ENCODE data around the gene UNC13A. TPM values are rescaled to one million over a fixed set of nuclear protein-coding genes. Genes with fewer than 3 reads are reported as not detected.

Gene UNC13A
- total RNA-seq: 0.04 TPM

GRCh38 chr19:17687857-17688784 lies at the start of gene UNC13A:
TSS of gene UNC13A (minus strand) at chr19:17688354. CDS start at chr19:17688199, 155 bp downstream.
- ATAC-seq: peak; percentile 66

DNA sequence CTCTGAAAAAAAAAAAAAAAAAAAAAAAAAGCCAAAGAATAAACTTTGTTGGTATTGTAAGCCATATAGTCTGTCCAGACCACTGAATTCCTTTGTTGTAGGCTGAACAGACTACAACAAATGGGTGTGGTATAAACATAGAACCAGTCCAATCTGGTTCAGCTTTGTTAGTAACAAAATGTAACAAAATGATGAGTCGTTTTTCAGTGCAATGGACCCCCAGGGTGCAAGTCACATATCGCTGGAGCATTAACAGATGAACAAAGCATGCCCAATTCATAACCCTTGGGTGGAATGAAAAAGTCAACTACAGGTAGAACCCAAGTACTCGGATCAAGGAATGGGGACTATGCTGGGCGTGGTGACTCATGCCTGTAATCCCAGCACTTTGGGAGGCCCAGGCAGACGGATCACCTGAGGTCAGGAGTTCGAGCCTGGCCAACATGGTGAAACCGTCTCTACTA lies 49.6 kb upstream of the UNC13A start:
- ATAC-seq: no peak

GRCh38 chr19:17735410-17735809 lies 47.3 kb upstream of the UNC13A start:
- no peak for ATAC-seq

- no peak for ATAC-seq
Measured at GRCh38 chr19:17734146-17734545, 46.0 kb upstream of the UNC13A start.

- peak; percentile 24 for ATAC-seq
Measured at GRCh38 chr19:17733127-17733526, 45.0 kb upstream of the UNC13A start.

DNA sequence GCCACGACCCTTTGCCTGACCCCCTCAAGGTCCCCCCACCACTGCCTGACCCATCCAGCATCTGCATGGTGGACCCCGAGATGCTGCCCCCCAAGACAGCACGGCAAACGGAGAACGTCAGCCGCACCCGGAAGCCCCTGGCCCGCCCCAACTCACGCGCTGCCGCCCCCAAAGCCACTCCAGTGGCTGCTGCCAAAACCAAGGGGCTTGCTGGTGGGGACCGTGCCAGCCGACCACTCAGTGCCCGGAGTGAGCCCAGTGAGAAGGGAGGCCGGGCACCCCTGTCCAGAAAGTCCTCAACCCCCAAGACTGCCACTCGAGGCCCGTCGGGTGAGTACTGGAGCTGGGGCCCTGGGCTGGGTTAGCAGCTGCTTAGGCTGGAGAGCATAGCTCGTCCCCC lies 39.7 kb upstream of the UNC13A start:
- ATAC-seq: no peak

GRCh38 chr19:17726964-17727773 lies 39.0 kb upstream of the UNC13A start:
- no peak for ATAC-seq

DNA sequence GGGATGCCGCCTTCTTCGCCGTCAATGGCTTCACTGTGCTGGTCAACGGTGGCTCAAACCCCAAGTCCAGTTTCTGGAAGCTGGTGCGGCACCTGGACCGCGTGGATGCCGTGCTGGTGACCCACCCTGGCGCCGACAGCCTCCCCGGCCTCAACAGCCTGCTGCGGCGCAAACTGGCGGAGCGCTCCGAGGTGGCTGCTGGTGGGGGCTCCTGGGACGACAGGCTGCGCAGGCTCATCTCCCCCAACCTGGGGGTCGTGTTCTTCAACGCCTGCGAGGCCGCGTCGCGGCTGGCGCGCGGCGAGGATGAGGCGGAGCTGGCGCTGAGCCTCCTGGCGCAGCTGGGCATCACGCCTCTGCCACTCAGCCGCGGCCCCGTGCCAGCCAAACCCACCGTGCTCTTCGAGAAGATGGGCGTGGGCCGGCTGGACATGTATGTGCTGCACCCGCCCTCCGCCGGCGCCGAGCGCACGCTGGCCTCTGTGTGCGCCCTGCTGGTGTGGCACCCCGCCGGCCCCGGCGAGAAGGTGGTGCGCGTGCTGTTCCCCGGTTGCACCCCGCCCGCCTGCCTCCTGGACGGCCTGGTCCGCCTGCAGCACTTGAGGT lies 38.1 kb upstream of the UNC13A start:
- no peak for ATAC-seq

- no peak for ATAC-seq
Measured at GRCh38 chr19:17725422-17726078, 37.4 kb upstream of the UNC13A start.

DNA sequence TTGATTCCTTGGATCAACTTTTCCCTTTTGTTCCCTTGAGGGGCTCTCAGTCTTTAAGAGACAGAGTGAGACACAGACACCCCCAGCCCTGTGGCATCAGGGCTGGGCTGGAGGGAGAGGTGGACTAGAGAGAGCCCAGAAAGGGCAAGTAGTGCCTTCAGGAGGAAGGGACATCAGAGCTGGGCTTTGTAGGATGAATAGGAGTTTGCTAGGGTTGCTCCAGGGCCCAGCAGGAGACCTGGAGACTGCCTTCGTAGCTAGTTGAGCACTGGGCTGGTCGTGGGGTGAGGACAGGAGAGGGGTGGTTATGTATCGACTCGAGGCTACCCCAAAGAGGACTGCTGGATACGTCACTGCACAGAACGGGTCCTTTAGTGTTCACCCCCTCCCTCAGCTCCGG lies 36.5 kb upstream of the UNC13A start:
- no peak for ATAC-seq

GRCh38 chr19:17722655-17723240 lies 34.6 kb upstream of the UNC13A start:
- ATAC-seq: no peak

DNA sequence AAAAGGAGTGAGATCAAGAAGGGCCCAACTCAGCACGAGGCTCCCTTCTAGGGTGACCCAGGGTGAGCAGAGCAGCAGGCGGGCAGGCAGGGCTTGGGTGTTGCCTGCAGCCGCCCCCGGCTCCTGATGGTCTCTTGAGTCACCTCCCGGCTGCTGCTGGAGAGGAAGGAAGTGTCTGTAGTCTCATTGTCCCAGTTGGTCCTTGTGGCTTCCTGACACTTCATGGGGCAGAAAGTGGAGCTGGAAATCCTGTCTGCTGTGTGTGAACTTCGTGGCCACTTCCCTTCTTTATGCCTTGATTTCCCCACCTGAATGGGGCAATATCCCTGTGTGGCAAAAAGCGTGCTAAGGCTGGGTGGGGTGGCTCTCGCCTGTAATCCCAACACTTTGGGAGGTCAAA lies 33.7 kb upstream of the UNC13A start:
- peak; percentile 42 for ATAC-seq

DNA sequence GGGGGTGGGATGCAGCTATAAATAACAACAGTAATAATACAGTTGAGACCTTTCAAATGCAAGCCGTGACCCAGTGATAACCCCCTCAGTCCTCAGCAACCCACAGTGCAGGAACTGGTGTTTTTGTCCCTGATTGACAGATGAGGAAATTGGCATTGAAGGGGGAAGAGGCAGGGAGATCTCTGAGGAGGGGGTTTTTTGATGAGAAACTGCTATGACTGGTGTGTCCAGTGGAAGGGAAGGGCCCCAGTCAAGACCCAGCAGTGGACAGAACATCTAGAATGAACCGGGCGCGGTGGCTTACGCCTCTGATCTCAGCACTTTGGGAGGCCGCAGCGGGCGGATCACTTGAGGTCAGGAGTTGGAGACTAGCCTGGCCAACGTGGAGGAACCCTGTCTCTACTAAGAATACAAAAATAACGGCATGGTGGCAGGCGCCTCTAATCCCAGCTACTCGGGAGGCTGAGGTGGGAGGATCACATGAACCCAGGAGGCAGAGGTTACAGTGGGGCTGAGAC lies 33.0 kb upstream of the UNC13A start:
- ATAC-seq: no peak

GRCh38 chr19:17720440-17720839 lies 32.3 kb upstream of the UNC13A start:
- no peak for ATAC-seq

DNA sequence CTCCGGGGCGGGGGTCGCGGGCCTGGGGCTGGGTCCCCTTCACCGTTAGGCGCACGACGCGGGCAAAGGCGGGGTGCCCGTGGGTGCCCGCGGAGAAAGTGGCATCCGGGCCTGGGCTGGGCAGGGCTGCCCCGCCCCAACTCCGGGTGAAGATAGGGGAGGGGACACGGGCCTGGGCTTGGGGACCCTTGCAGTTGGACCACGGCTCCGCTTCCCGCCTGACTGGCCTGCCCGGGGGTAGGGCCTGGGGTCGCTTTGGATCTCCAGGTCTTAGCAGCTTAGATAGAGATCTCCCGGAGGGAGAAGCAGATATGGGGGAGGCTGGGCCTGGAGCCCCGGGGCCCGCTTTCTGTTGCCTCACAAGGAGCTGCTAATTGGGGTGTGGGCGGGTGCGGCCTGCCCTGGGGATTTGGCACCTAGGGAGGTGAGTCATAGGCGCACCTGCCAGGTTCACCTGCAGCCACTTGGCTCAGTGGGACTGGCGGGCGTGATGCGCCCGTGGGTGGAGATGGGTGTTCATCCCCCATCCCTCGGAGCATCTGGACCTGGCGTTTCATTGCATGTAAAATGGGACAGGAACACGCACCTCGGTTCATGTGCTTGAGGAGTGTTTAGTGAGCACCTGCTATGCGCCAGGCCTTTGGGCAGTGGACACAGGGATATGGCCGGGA lies 31.7 kb upstream of the UNC13A start:
- peak; percentile 85 for ATAC-seq

GRCh38 chr19:17718947-17719711 lies 31.0 kb upstream of the UNC13A start, which contains the start of gene MAP1S:
TSS of gene MAP1S (plus strand) at chr19:17719480. CDS start at chr19:17719503, 23 bp downstream.
- no peak for ATAC-seq

- ATAC-seq: no peak
Measured at GRCh38 chr19:17718550-17718946, 30.4 kb upstream of the UNC13A start.

GRCh38 chr19:17716309-17716929 lies 28.3 kb upstream of the UNC13A start:
- no peak for ATAC-seq

GRCh38 chr19:17711851-17712250 lies 23.7 kb upstream of the UNC13A start:
- no peak for ATAC-seq

GRCh38 chr19:17706750-17707181 lies 18.6 kb upstream of the UNC13A start:
- ATAC-seq: no peak
